Airway epithelial cell (primary cell): ENCODE data around the gene E2F4. TPM values are rescaled to one million over a fixed set of nuclear protein-coding genes. Genes with fewer than 3 reads are reported as not detected.

Experiments
- total RNA-seq: library from RNA; depleted of rRNA; stranded (reverse); fragments of >200 nt; gene quantifications from 2 replicates; pipeline ENCODE4 v1.2.3, GENCODE V29; 2015

E2F4 gene
- 82.0 and 87.8 TPM in 2 replicates for total RNA-seq

DNA sequence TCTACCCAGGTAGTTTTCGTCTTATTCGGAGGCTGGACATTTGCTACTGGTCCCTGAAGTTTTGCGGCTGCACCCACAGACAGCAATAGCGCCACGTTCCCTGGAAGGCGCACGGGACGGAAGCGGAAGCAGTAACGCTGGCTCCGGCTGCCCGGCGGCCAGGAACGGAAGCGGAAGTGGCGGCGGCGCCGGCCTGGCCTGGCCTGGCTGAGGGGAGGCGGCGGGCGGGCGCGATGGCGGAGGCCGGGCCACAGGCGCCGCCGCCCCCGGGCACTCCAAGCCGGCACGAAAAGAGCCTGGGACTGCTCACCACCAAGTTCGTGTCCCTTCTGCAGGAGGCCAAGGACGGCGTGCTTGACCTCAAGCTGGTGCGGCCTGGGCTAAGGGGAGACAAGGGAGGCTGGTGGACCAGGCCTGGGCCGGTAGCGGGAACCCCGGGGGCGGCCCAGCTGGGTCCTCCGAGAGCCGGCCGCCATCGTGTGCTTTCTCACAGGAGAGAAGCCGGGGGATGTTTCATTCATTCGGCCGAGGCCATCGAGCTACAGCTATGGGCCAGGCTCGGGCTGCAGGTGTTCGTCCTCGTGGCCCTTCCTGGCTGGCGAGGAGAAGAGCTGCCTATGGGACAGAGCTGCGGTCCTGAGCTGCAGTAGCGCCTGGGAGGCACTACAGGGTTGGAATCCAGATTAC, at the start of gene E2F4:
TSS of gene E2F4 (plus strand) at position 161 of the 687 bp plus-strand sequence. CDS start at position 234, 73 bp downstream.

DNA sequence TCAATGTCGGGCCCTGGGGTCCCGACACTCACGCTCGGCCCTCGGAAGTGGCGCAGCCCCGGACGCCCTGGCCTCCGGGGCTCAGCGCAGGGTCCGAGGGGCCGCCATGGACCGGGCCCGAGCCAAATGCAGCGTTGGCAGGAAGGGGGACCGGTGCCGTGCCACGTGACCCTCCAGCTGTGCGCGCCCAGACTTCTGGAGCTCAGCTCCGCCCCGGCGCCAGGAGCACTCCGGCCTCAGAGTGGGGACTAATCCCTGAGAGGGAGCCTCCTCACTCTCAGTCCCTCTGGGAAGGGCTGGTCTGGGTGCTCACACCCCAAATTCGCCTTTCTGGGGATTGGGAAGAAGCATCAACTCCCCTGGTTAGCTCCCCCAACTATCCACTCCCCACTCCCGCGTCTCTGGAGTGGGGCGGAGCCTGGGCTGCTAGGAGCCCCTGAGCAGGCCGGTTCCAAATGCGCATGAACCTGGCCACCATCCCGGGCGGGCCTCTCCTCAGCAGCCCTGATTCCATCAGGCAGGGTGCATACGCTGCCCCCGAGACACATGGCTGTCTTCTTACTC, 41.0 kb upstream of the E2F4 start, which contains the start of gene B3GNT9:
TSS of gene B3GNT9 (minus strand) at position 166 of the 564 bp plus-strand sequence. CDS start 513 bp downstream, outside the sequence.

GRCh38 chr16:67164599-67165061, 27.3 kb upstream of the E2F4 start, which contains the start of gene HSF4:
Gene HSF4, plus strand, starts transcription at chr16:67164745. Its CDS starts 67 bp downstream, at chr16:67164812.

GRCh38 chr16:67170168-67170948, 21.6 kb upstream of the E2F4 start, which contains the start of gene NOL3:
Gene NOL3, plus strand, starts transcription at chr16:67170538.

GRCh38 chr16:67183627-67184452, 8.1 kb upstream of the E2F4 start, which contains the start of gene MATCAP1:
Gene MATCAP1, minus strand, starts transcription at chr16:67183963. Its CDS starts 3,353 bp downstream, at chr16:67180610.

GRCh38 chr16:67190041-67190440, 1.9 kb upstream of the E2F4 start, which contains the start of gene EXOC3L1:
Gene EXOC3L1, minus strand, starts transcription at chr16:67190136. Its CDS starts 460 bp downstream, at chr16:67189676.

DNA sequence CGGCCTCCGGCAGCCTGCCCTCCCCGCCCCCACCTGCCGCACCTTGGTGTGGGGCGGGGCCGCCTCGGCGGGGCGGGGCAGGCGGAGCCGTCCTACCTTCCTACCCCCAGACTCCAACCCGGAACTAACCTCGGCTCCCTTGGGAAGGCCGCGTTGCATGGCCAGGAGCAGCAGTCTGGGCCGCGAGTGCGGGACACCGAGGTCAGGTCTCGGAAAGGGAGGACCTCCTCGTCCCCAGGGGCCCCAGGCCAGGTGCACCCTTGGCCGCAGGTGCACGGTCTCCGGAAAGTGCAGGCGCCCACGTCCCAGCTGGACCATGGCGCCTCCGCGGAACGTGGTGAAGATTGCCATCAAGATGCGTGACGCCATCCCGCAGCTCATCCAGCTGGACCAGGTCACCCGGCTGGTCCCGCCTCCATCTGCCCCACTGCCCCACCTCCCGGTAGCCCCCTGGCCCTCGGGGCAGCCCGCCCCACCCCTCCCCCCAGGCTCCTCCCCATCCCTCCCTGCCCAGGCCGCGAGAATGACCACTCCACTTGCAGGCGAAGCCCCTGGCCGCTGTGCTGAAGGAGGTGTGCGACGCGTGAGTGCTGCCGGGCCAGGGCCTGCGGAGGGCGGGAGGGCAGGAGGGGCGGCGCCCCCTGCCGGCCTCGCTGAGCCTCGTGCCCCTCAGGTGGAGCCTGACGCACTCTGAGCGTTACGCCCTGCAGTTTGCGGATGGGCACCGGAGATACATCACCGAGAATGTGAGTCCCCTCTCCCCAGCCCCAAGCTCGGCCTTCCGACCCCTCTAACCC, 7.3 kb downstream of the E2F4 start, which contains the start of gene ELMO3:
TSS of gene ELMO3 (plus strand) at position 121 of the 797 bp plus-strand sequence. CDS start at position 317, 196 bp downstream.

GRCh38 chr16:67226804-67227566, 35.0 kb downstream of the E2F4 start, which contains the start of gene TMEM208:
Gene TMEM208, plus strand, starts transcription at chr16:67227130. Its CDS starts 89 bp downstream, at chr16:67227219.

GRCh38 chr16:67247192-67248072, 55.5 kb downstream of the E2F4 start, which contains the start of gene FHOD1:
Gene FHOD1, minus strand, starts transcription at chr16:67247481. Its CDS starts 71 bp downstream, at chr16:67247410.

Other genes starting within 250 kb of the E2F4 start
- 0.99 and 1.5 TPM in 2 replicates for gene CES3, start 230.9 kb upstream of the E2F4 start, total RNA-seq
- 0.65 and 2.5 TPM in 2 replicates for gene CES4A, start 203.6 kb upstream of the E2F4 start, total RNA-seq
- gene CBFB, start 163.0 kb upstream of the E2F4 start, total RNA-seq, result 57.7 and 92.9 TPM in 2 replicates
- gene PHAF1, start 82.2 kb upstream of the E2F4 start, total RNA-seq, result 12.4 and 14.7 TPM in 2 replicates
- 9.7 and 11.4 TPM in 2 replicates for gene B3GNT9, start 41.2 kb upstream of the E2F4 start, total RNA-seq
- 31.9 and 47.2 TPM in 2 replicates for gene TRADD, start 32.2 kb upstream of the E2F4 start, total RNA-seq
- 10.5 and 11.4 TPM in 2 replicates for gene FBXL8, start 32.2 kb upstream of the E2F4 start, total RNA-seq
- gene HSF4, start 27.4 kb upstream of the E2F4 start, total RNA-seq, result 2.5 TPM in 1 of 2 replicates, not detected in the other
- 53.2 and 89.0 TPM in 2 replicates for gene NOL3, start 21.6 kb upstream of the E2F4 start, total RNA-seq
- 5.2 and 11.3 TPM in 2 replicates for gene MATCAP1, start 8.2 kb upstream of the E2F4 start, total RNA-seq
- 0.99 TPM in 1 of 2 replicates, not detected in the other for gene EXOC3L1, start 2.0 kb upstream of the E2F4 start, total RNA-seq
- gene ELMO3, start 7.0 kb downstream of the E2F4 start, total RNA-seq, result 33.8 and 39.6 TPM in 2 replicates
- 27.7 and 33.8 TPM in 2 replicates for gene TMEM208, start 35.0 kb downstream of the E2F4 start, total RNA-seq
- gene FHOD1, start 55.3 kb downstream of the E2F4 start, total RNA-seq, result 26.0 and 26.4 TPM in 2 replicates
- 0.74 and 0.78 TPM in 2 replicates for gene SLC9A5, start 56.8 kb downstream of the E2F4 start, total RNA-seq
- gene PLEKHG4, start 87.4 kb downstream of the E2F4 start, total RNA-seq, result 6.6 and 7.5 TPM in 2 replicates
- gene KCTD19, start 134.6 kb downstream of the E2F4 start, total RNA-seq, result not detected in 2 replicates
- not detected in 2 replicates for gene LRRC36, start 134.7 kb downstream of the E2F4 start, total RNA-seq
- gene TPPP3, start 201.3 kb downstream of the E2F4 start, total RNA-seq, result 0.19 TPM in 1 of 2 replicates, not detected in the other
- gene ZDHHC1, start 224.3 kb downstream of the E2F4 start, total RNA-seq, result 5.3 and 6.1 TPM in 2 replicates
- gene HSD11B2, start 239.0 kb downstream of the E2F4 start, total RNA-seq, result 1.3 and 2.9 TPM in 2 replicates